ENCODE results near the gene TAF15. TPM values are rescaled to one million over a fixed set of nuclear protein-coding genes. Genes with fewer than 3 reads are reported as not detected.

The TAF15 gene
- total RNA-seq, 6 experiments from 2014 or later = 41.3 to 75.8 (median 65.4) TPM

GRCh38 chr17:35788477-35789368 is 20.6 kb upstream of the TAF15 start:
- TF ChIP-seq POLR2A (IDR thresholded peaks at IDR 0.05) (no peak), CTCF (IDR thresholded peaks at IDR 0.05) (no peak)
- ATAC-seq (no peak), DNase-seq (peak in 1 of 3 donors; percentile 7)
- no peaks in the 10 kb centered on the region for H3K9me3 ChIP-seq
- peaks cover 0 to 7% (median 2%) of the 10 kb centered on the region in 4 donors for H3K4me1 ChIP-seq
- no peak overlapping the region for H3K4me3 ChIP-seq
- no peak overlapping the region for H3K27ac ChIP-seq
- intact Hi-C loops (cut with DNase I) = no loop called here
- no peaks in the 10 kb centered on the region for H3K36me3 ChIP-seq
- WGBS (ENCODE audit: insufficient coverage, low coverage, low lambda C conversion rate, missing lambda C conversion rate) = no CpG with 5 or more reads among the region's 2 CpGs
- H3K27me3 ChIP-seq = peaks cover 0 to 4% of the 10 kb centered on the region in 2 donors

- intact Hi-C loops (cut with DNase I) = no loop called here
- Histone ChIP-seq H3K9me3 (no peaks in the 10 kb centered on the region), H3K27me3 (peaks cover 6 to 13% of the 10 kb centered on the region in 2 donors), H3K4me1 (peaks cover 0 to 9% (median 3%) of the 10 kb centered on the region in 4 donors), H3K4me3 (no peak overlapping the region), H3K36me3 (no peaks in the 10 kb centered on the region), H3K27ac (no peak overlapping the region)
- ATAC-seq = no peak
- DNase-seq = no peak
- no peak for TF ChIP-seq CTCF (IDR thresholded peaks at IDR 0.05)
- no peak for TF ChIP-seq POLR2A (IDR thresholded peaks at IDR 0.05)
- 79% methylated on average over 3 of the region's 3 CpGs for WGBS (ENCODE audit: insufficient coverage, low coverage, low lambda C conversion rate, missing lambda C conversion rate)
Measured at GRCh38 chr17:35790841-35791240, 18.4 kb upstream of the TAF15 start.

- intact Hi-C loops (cut with DNase I) = no loop called here
- H3K27ac ChIP-seq = no peak overlapping the region
- ATAC-seq = no peak
- no peaks in the 10 kb centered on the region for H3K9me3 ChIP-seq
- no peaks in the 10 kb centered on the region for H3K36me3 ChIP-seq
- H3K4me3 ChIP-seq = no peak overlapping the region
- TF ChIP-seq CTCF (IDR thresholded peaks at IDR 0.05) = no peak
- TF ChIP-seq POLR2A (IDR thresholded peaks at IDR 0.05) = no peak
- WGBS (ENCODE audit: insufficient coverage, low coverage, low lambda C conversion rate, missing lambda C conversion rate) = 35% methylated on average over 4 of the region's 9 CpGs
- H3K27me3 ChIP-seq = peaks cover 6 to 14% of the 10 kb centered on the region in 2 donors
- peak in 1 of 3 donors; percentile 14 for DNase-seq
- H3K4me1 ChIP-seq = peaks cover 0 to 9% (median 3%) of the 10 kb centered on the region in 4 donors
Measured at GRCh38 chr17:35791681-35792350, 17.5 kb upstream of the TAF15 start.

- Histone ChIP-seq H3K27me3 (peaks cover 6 to 14% of the 10 kb centered on the region in 2 donors), H3K27ac (no peak overlapping the region), H3K4me1 (peaks cover 0 to 9% (median 3%) of the 10 kb centered on the region in 4 donors), H3K4me3 (no peak overlapping the region), H3K36me3 (no peaks in the 10 kb centered on the region), H3K9me3 (no peaks in the 10 kb centered on the region)
- DNase-seq = peak in 1 of 3 donors; percentile 6
- WGBS (ENCODE audit: insufficient coverage, low coverage, low lambda C conversion rate, missing lambda C conversion rate) = 69% methylated on average over 2 of the region's 3 CpGs
- intact Hi-C loops (cut with DNase I) = no loop called here
- ATAC-seq = no peak
- TF ChIP-seq CTCF (IDR thresholded peaks at IDR 0.05) (no peak), POLR2A (IDR thresholded peaks at IDR 0.05) (no peak)
Measured at GRCh38 chr17:35793257-35793656, 16.0 kb upstream of the TAF15 start.

Measured in right lobe of liver (tissue), 6 donors.